Prostate gland (tissue), 2 donors: Measurements from ENCODE around the gene UGT1A10. TPM values are rescaled to one million over a fixed set of nuclear protein-coding genes. Genes with fewer than 3 reads are reported as not detected.

Source experiments
- DNase-seq: peaks from one replicate; pipeline ENCODE4 v3.0.0-alpha.2; 2019; ENCODE audit warnings: low spot score
- H3K27ac ChIP-seq, 2 donors: fragments of 200-600 bp; sonication (generic); 2 replicates each; pipeline ENCODE4 v1.5.1; 2017 to 2019
- H3K27me3 ChIP-seq: fragments of 200-600 bp; sonication (generic); replicated peaks from 2 replicates; pipeline ENCODE4 v1.5.1; 2019; ENCODE audit not compliant: insufficient read depth
- H3K36me3 ChIP-seq, 2 donors: fragments of 200-600 bp; sonication (generic); 1 replicate in 1 of 2; 2 replicates in 1 of 2; pipeline versions ENCODE4 v1.5.1 to v1.8.1; 2017 to 2019
- H3K4me1 ChIP-seq: fragments of 200-600 bp; sonication (generic); replicated peaks from 2 replicates; pipeline ENCODE4 v1.5.1; 2019
- H3K4me3 ChIP-seq, 2 donors: fragments of 200-600 bp; sonication (generic); 2 replicates each; pipeline ENCODE4 v1.5.1; 2017 to 2019
- H3K9me3 ChIP-seq: fragments of 200-600 bp; sonication (generic); 2 replicates; pipeline ENCODE4 v1.5.1; 2017
- CTCF ChIP-seq, 4 experiments: fragments of 200-600 bp in 2 of 4; fragments of 450-650 bp in 2 of 4; sonication (generic) in 2 of 4; IDR thresholded peaks; 1 replicate in 3 of 4; 2 replicates in 1 of 4; pipeline ENCODE4 v1.5.1; 2016 to 2019; ENCODE audit warnings: antibody characterized with exemption in 4 of 4, mild to moderate bottlenecking in 2 of 4, moderate library complexity in 2 of 4
- POLR2A ChIP-seq: fragments of 450-650 bp; IDR thresholded peaks from one replicate; pipeline ENCODE4 v1.6.1; 2016; ENCODE audit warnings: antibody characterized with exemption, mild to moderate bottlenecking
- POLR2AphosphoS5 ChIP-seq: sonication (generic); formaldehyde crosslinking; IDR thresholded peaks from one replicate; pipeline ENCODE4 v1.6.1; 2017; ENCODE audit warnings: antibody characterized with exemption
- WGBS: methylation state at CpG from one replicate; pipeline ENCODE4 v1.1.5; 2018; 5-methylcytosine and 5-hydroxymethylcytosine counted together
- intact Hi-C: fragments of 100-400 bp; cut with DNase I; formaldehyde crosslinking; loops from one replicate; pipeline ENCODE4 v1.14.2; 2022
- total RNA-seq, 2 donors: library from RNA; depleted of rRNA; stranded (reverse); fragments of >200 nt; gene quantifications; one replicate each; pipeline ENCODE4 v1.1.0, GENCODE V29; 2016

UGT1A10 gene
- total RNA-seq, 2 donors from 2014 or later = not detected

- WGBS = 40% methylated on average over 1 of the region's 1 CpG
- Histone ChIP-seq H3K4me1 (no peaks in the 10 kb centered on the region), H3K27me3 (no peaks in the 10 kb centered on the region), H3K27ac (no peak overlapping the region), H3K9me3 (no peaks in the 10 kb centered on the region), H3K4me3 (no peak overlapping the region), H3K36me3 (no peaks in the 10 kb centered on the region)
- intact Hi-C loops = no loop called here
- DNase-seq = no peak
- TF ChIP-seq POLR2AphosphoS5 (no peak), POLR2A (no peak), CTCF (IDR thresholded peaks at IDR 0.05) (no peak)
Measured at GRCh38 chr2:233706720-233707119, 70.5 kb downstream of the UGT1A10 start.

GRCh38 chr2:233707940-233708644 is 71.8 kb downstream of the UGT1A10 start:
- WGBS = 61% methylated on average over 10 of the region's 10 CpGs
- intact Hi-C loops = no loop called here
- no peaks in the 10 kb centered on the region for H3K27me3 ChIP-seq
- H3K36me3 ChIP-seq = no peaks in the 10 kb centered on the region
- TF ChIP-seq POLR2AphosphoS5 (no peak), CTCF (IDR thresholded peaks at IDR 0.05) (no peak), POLR2A (no peak)
- no peak overlapping the region for H3K4me3 ChIP-seq
- DNase-seq = no peak
- H3K27ac ChIP-seq = no peak overlapping the region
- H3K9me3 ChIP-seq = no peaks in the 10 kb centered on the region
- H3K4me1 ChIP-seq = no peaks in the 10 kb centered on the region

- H3K27ac ChIP-seq = no peak overlapping the region
- H3K9me3 ChIP-seq = no peaks in the 10 kb centered on the region
- DNase-seq = no peak
- H3K36me3 ChIP-seq = no peaks in the 10 kb centered on the region
- WGBS = 83% methylated on average over 5 of the region's 5 CpGs
- no peaks in the 10 kb centered on the region for H3K4me1 ChIP-seq
- H3K27me3 ChIP-seq = no peaks in the 10 kb centered on the region
- intact Hi-C loops = no loop called here
- H3K4me3 ChIP-seq = no peak overlapping the region
- TF ChIP-seq CTCF (IDR thresholded peaks at IDR 0.05) = no peak
- TF ChIP-seq POLR2AphosphoS5 = no peak
- no peak for TF ChIP-seq POLR2A
Measured at GRCh38 chr2:233708942-233709341, 72.7 kb downstream of the UGT1A10 start.

GRCh38 chr2:233711312-233712008 is 75.2 kb downstream of the UGT1A10 start:
- H3K36me3 ChIP-seq = no peaks in the 10 kb centered on the region
- H3K27me3 ChIP-seq = no peaks in the 10 kb centered on the region
- intact Hi-C loops = no loop called here
- no peaks in the 10 kb centered on the region for H3K4me1 ChIP-seq
- DNase-seq = peak; percentile 85
- 37% methylated on average over 11 of the region's 11 CpGs for WGBS
- H3K4me3 ChIP-seq = no peak overlapping the region
- TF ChIP-seq POLR2A (no peak), CTCF (IDR thresholded peaks at IDR 0.05) (peak; percentile 86 to 90 (median 88)), POLR2AphosphoS5 (peak; percentile 70)
- H3K27ac ChIP-seq = no peak overlapping the region
- H3K9me3 ChIP-seq = no peaks in the 10 kb centered on the region
